RWPE2 (cell line): Measurements from ENCODE around the gene UVRAG.

Experiments used
- ATAC-seq: fragments of 200-7000 bp; cut with Tn5 transposase; 3 replicates; pipeline ENCODE4 v1.9.1; 2021; ENCODE audit warnings: low read depth
- DNase-seq: peaks from one replicate; pipeline ENCODE4 v3.0.0-alpha.2; 2020; ENCODE audit warnings: low spot score
- H3K27ac ChIP-seq: fragments of 450-650 bp; 2 replicates; pipeline ENCODE4 v1.5.1; 2017; ENCODE audit warnings: mild to moderate bottlenecking; ENCODE audit not compliant: poor library complexity, severe bottlenecking
- H3K27me3 ChIP-seq: fragments of 250-450 bp; sonication (Bioruptor Pico); 2 replicates; pipeline ENCODE4 v1.5.1; 2021; ENCODE audit warnings: mild to moderate bottlenecking, moderate library complexity; ENCODE audit not compliant: insufficient read depth, poor library complexity, severe bottlenecking
- H3K36me3 ChIP-seq: fragments of 250-450 bp; sonication (Bioruptor Pico); 2 replicates; pipeline ENCODE4 v1.5.1; 2020; ENCODE audit warnings: low read depth, mild to moderate bottlenecking, moderate library complexity
- H3K4me1 ChIP-seq: fragments of 250-450 bp; sonication (Bioruptor Pico); 2 replicates; pipeline ENCODE4 v1.5.1; 2021; ENCODE audit warnings: mild to moderate bottlenecking, moderate library complexity; ENCODE audit not compliant: insufficient read depth, poor library complexity, severe bottlenecking
- H3K4me3 ChIP-seq: fragments of 250-450 bp; sonication (Bioruptor Pico); 2 replicates; pipeline ENCODE4 v1.5.1; 2021; ENCODE audit warnings: mild to moderate bottlenecking, moderate library complexity; ENCODE audit not compliant: severe bottlenecking
- H3K9me3 ChIP-seq: fragments of 250-450 bp; sonication (Bioruptor Pico); 2 replicates; pipeline ENCODE4 v1.5.1; 2021; ENCODE audit warnings: mild to moderate bottlenecking, moderate library complexity; ENCODE audit not compliant: severe bottlenecking
- CTCF ChIP-seq: fragments of 450-650 bp; IDR thresholded peaks from one replicate; pipeline ENCODE4 v1.5.1; 2017; ENCODE audit warnings: mild to moderate bottlenecking, moderate library complexity; ENCODE audit not compliant: poor library complexity, severe bottlenecking

UVRAG gene

GRCh38 chr11:76064192-76064591 is 249.2 kb downstream of the UVRAG start:
- no peaks in the 10 kb centered on the region for H3K9me3 ChIP-seq
- DNase-seq (no peak), ATAC-seq (no peak)
- no peaks in the 10 kb centered on the region for H3K4me1 ChIP-seq
- H3K27ac ChIP-seq = no peak overlapping the region
- H3K4me3 ChIP-seq = no peak overlapping the region
- TF ChIP-seq CTCF = no peak
- 0 out of 2 replicates have a peak, but pooled peaks cover 4% of the 10 kb centered on the region for H3K36me3 ChIP-seq
- no peaks in the 10 kb centered on the region for H3K27me3 ChIP-seq

GRCh38 chr11:76067099-76067498 is 252.1 kb downstream of the UVRAG start:
- H3K4me1 ChIP-seq = no peaks in the 10 kb centered on the region
- DNase-seq (no peak), ATAC-seq (no peak)
- no peak overlapping the region for H3K27ac ChIP-seq
- H3K27me3 ChIP-seq = no peaks in the 10 kb centered on the region
- no peaks in the 10 kb centered on the region for H3K9me3 ChIP-seq
- H3K4me3 ChIP-seq = no peak overlapping the region
- peaks cover 4% of the 10 kb centered on the region; the same call in 1 of the 2 replicates for H3K36me3 ChIP-seq
- no peak for TF ChIP-seq CTCF

GRCh38 chr11:76069001-76069400 is 254.0 kb downstream of the UVRAG start:
- H3K4me3 ChIP-seq = no peak overlapping the region
- no peaks in the 10 kb centered on the region for H3K9me3 ChIP-seq
- peaks cover 4% of the 10 kb centered on the region; the same call in 1 of the 2 replicates for H3K36me3 ChIP-seq
- ATAC-seq (no peak), DNase-seq (no peak)
- H3K4me1 ChIP-seq = no peaks in the 10 kb centered on the region
- no peak overlapping the region for H3K27ac ChIP-seq
- H3K27me3 ChIP-seq = no peaks in the 10 kb centered on the region
- no peak for TF ChIP-seq CTCF

- Histone ChIP-seq H3K27me3 (no peaks in the 10 kb centered on the region), H3K36me3 (peaks cover 4% of the 10 kb centered on the region; the same call in 1 of the 2 replicates), H3K4me1 (no peaks in the 10 kb centered on the region), H3K27ac (no peak overlapping the region), H3K4me3 (no peak overlapping the region), H3K9me3 (no peaks in the 10 kb centered on the region)
- DNase-seq = no peak
- no peak for ATAC-seq
- no peak for TF ChIP-seq CTCF
Measured at GRCh38 chr11:76071090-76071489, 256.1 kb downstream of the UVRAG start.

GRCh38 chr11:76073724-76074123 is 258.7 kb downstream of the UVRAG start:
- no peaks in the 10 kb centered on the region for H3K4me1 ChIP-seq
- no peaks in the 10 kb centered on the region for H3K27me3 ChIP-seq
- H3K36me3 ChIP-seq = no peaks in the 10 kb centered on the region; the same call in 1 of the 2 replicates
- no peak for ATAC-seq
- no peak overlapping the region for H3K4me3 ChIP-seq
- DNase-seq = no peak
- no peaks in the 10 kb centered on the region for H3K9me3 ChIP-seq
- no peak overlapping the region for H3K27ac ChIP-seq
- no peak for TF ChIP-seq CTCF
